HG03354 (cell line): Measurements from ENCODE around the gene FCGR3A.

Experiments
- ATAC-seq: cut with Tn5 transposase; IDR thresholded peaks from one replicate; pipeline ENCODE4 v1.9.1; 2021; ENCODE audit warnings: mild to moderate bottlenecking; ENCODE audit not compliant: unreplicated experiment, poor library complexity, severe bottlenecking

FCGR3A gene

DNA sequence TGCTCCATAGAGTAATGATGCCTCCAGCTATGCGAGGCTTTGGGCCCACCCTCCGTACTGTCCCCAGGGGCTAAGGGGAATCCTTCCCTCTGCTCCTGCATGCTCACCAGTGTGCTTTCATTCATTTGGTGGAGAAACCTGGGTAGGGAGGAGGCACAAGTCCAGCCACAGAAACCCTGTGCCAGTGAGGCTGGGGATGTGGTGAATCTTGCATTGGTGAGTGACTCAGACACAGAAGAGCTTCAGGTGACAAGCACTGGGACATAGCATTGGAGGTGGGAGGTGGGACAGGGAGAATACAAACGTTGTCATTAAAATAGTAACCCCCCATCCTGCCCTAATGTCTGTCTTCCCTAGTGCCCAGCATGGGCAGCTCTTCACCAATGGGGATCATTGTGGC, 39.1 kb downstream of the FCGR3A start:
- ATAC-seq = no peak

DNA sequence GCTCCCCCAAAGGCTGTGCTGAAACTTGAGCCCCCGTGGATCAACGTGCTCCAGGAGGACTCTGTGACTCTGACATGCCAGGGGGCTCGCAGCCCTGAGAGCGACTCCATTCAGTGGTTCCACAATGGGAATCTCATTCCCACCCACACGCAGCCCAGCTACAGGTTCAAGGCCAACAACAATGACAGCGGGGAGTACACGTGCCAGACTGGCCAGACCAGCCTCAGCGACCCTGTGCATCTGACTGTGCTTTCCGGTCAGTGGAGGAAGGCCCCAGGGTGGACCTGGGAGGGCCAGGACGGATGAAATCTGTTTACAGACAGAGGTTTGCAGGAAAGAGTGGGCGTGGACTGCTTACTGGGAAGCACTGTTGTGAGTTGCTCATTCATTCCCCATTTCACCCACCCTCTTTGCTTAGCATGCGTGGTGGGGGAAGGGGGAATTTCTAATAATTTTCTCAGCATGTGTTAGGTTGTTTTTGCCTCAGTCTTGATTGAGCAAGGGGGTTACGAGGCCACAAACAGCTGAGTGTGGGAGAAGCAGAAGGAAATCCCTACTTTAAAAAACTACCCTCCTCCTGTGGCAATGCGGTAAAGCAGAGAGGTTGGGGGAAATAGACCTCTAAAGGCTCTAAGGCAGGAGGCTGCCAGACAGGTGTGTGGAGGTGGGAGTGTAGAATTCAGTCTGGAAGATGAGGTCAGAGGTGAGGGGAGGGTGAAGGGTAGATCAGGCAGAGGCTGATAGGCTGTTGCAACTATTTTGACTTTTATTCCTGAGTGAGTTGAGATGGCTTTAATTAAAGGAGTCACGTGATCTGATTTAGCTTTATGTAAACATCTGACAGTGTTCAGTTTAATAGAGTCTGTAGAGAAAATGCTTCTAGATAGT, 43.0 kb downstream of the FCGR3A start:
- no peak for ATAC-seq

DNA sequence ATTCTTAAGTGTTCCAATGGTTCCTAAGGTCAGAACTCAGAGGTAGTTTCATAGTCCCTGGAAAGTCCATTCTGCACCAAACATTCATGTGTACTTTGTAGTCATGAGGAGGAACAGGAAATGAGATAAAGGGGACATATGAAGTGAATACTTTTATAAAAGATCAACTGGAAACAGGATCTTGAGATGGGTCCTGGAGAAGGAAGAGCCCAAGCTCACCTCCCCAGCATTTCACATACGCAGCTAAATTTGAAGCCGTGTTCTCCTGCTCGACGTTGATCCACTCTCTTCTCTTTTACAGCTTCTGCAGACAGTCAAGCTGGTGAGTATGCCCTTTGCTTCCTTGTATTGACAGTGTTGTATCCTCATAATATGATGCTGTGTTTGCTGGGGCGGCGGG, 43.9 kb downstream of the FCGR3A start:
- ATAC-seq = no peak

DNA sequence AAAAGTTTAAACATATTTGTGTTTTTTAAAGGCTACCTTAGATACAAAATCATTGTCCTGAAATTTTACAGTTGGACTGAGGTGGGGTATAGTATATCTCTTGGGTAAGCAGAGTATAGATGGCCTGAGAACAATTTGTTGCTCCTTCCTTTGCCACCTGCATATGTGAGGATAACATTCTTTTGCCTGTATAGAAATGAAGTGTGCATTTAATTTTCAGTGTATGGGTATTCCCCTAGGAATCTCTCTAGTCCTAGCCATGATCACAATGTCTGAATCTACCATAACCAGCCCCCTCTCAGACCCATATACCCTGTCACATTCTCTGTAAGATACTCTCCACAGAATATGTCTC, 46.2 kb downstream of the FCGR3A start:
- no peak for ATAC-seq

DNA sequence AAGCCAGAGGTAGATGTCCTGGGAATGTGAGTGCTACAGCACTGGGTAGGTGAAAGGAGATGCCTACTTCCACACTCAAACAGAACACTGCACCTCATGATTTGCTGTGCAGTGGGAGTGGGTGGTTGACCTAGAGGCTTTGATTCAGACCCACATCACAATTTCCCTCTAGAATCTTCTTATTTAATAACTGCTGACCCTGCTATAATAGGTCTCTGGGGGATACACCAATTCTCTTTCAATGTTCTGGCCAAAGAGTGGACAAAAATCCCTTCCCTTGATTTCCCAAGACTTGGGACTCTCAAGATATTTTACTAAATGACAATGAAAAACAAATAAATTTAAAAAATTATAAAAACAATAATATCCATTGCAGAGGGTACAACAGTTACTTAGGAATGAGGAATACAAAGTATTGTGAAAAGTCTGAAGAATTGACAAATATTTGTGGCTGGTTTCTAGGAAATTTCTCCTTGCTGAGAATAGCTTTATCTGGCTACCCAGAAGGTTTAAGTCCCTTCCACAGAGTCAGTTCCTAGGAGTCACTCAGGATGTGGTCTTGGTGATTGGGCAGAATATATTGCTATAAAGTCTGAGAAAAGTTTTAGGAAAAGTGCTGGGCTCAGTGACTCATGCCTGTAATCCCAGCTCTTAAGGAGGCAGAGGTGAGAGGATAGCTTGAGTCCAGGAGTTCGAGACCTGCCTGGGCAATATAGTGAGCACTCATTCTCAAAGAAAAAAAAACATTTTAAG, 46.8 kb downstream of the FCGR3A start:
- no peak for ATAC-seq

DNA sequence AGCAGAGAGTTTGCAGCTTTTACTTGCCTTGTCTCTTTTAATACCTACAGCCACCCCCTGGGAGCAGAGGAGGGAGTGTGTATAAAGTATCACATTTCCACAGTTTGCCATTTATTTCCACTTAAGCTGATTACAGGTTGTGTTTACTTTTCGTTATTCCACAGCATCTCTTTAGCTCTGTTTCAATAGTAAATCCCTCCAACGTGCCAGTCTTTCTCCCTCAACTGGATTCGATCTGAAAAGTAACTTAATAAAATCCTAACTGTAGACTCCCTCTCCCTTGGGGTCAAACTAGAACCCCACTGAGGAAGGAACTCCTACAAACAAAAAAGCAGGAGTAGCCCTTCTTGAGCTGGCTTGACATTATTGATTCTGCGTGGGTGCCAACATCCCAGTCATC, 47.4 kb downstream of the FCGR3A start:
- no peak for ATAC-seq

DNA sequence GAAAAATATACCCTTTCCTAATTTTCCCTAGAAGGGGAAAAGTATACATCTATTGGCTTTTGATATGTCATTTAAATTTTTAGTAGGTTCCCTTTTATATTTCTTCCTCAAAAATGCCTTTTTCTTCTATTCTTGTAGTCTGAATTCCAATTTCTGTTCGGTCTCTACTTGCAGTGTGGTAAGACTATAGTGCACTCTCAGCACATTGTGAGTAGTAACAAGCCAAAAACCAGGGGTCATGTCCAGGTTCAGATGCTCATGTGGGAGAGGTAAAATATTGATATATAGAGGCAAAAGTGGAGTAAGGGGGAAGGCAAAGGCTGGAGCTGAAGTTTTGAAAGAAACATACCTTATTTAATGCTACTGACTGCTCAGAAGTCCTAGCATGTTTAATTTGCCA, 48.4 kb downstream of the FCGR3A start:
- no peak for ATAC-seq

DNA sequence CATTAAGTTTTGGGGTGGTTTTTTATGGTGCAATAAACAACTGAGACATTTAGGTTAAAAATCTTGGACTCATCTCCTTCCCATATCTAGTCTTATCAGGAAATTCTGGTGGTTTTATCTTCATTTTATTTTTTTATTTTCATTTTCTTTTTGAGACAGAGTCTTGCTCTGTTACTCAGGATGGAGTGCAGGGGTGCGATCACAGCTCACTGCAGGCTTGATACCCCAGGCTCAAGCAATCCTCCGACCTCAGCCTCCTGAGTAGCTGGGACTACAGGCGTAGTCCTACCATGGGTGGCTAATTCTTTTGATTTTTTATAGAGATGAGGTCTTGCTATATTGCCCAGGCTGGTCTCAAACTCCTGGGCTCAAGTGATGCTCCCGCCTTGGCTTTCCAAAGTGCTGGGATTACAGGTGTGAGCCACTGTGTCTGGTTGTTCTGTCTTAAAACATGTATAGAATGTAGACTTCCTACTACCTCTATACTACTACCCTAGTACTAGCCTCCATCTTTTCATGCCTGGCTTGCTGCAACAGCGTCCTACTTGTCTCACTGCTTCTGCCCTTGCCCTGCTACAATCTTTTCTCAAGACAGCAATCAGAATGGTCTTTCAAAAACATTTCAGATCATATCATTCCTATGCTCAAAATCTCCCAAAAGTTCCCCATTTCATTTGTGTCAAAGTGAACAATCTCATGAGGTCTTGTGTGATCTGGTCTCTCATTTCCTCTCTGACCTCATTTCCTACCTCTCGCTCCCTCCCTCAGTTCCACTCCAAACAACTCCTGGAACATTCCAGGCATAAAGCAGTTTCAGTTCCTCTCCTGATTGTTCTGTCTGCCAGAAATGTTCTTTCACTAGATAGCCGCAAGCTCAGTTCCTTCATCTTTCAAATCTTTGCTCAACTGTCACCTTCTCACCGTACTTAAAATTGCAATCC, 50.2 kb downstream of the FCGR3A start:
- no peak for ATAC-seq

DNA sequence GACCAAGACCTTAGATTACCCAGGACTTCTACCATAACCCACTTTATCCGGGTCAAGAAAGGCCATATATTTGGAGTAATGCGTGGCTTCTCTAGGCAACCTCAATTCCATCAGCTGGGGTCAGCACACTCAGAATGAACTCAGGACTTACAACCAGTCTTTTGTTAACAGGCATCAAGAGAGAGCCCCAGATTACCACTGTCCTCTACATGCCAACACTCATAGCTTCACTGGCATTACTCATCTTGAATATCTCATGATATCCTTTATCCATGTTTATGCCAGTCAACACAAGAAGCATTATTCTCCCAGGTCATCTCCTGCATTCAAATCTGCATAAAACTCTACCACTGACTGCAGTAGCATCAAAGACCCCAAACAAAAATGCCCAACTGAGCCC, 51.0 kb downstream of the FCGR3A start:
- no peak for ATAC-seq

DNA sequence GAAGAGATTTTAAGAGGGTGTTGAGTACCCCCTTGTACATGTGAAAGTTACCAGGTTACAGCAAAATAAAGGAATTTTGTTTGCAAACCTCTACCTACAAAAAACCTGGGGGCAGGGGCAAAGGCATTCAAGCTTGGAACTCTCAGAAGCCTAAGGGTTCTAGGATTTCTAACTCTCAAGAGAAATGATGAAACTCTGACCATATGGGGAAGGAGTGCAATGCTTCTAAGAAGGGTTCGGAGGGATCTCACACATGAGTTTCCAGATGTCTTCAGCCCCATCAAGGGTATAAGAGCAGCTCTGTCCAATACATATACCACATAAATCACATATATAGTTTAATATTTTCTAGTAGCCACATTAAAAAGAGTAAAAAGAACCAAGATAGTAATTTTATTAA, 51.7 kb downstream of the FCGR3A start:
- ATAC-seq = no peak

DNA sequence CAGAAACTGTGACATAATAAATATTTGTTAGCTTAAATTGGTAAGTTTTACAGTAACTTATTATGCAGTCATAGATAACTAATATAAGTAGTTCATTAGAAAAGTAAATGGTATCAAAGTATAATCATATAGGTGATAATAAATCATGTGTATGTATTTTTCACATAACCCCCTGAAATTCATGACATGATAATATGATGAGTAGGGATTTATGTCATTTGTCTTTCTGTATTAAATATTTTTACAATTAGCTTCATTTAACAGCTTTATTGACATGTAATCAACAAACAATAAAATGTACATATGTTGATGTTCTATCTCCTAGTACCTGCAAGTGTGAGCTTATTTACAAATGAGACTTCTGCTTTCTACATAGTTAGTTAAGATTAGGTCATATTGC, 54.1 kb downstream of the FCGR3A start:
- no peak for ATAC-seq

DNA sequence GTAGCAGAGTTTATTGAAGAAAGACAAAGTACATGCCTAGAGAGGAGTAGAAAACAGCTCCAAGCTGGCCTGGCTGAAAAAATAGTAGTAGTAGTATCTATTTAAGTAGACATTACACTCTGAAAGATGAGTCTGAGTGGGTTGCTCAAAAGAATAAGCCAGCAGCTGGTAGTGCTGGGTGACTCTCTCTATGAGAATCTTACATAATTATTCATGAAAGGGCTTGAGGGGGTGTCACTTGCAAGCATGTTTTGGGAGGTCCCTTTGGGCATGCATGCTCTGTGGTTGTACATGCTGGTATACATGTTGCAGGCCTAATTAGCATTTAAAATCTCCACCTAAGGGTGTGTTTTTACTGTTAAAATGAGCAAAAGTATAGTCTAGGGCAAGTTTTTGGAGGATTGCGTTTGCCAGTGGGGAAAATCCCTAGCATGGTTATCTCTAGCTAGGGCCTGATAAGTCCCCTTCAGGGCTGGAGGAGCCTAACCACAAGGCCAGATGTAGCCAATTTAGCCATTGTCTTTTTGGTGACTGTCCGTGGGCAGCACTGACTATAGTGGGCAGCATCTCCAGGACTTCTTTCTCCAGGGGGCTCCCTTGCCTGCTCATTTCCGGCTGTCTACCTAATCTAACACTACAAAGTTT, 55.4 kb downstream of the FCGR3A start:
- ATAC-seq = no peak

DNA sequence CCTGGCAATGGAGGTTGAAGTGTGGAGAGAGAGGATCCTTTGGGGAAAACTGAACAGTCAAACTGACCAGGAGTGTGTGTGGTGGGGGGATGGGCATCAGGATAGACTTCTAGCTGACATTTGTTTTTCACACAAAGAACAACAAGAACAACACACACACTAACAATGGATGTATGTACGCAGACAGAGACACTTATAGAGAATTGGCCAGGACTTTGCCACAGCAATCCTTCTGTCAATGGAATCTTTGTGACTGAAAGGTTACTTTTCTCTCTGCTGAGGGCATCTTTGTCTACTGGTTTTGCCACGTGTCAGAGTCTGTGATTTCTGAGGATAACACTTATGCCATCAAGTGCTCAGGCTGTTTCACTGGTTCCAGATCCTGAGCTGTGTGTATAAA, 56.8 kb downstream of the FCGR3A start:
- no peak for ATAC-seq
